Measurements from ENCODE around the gene ACP2.

Gene ACP2

DNA sequence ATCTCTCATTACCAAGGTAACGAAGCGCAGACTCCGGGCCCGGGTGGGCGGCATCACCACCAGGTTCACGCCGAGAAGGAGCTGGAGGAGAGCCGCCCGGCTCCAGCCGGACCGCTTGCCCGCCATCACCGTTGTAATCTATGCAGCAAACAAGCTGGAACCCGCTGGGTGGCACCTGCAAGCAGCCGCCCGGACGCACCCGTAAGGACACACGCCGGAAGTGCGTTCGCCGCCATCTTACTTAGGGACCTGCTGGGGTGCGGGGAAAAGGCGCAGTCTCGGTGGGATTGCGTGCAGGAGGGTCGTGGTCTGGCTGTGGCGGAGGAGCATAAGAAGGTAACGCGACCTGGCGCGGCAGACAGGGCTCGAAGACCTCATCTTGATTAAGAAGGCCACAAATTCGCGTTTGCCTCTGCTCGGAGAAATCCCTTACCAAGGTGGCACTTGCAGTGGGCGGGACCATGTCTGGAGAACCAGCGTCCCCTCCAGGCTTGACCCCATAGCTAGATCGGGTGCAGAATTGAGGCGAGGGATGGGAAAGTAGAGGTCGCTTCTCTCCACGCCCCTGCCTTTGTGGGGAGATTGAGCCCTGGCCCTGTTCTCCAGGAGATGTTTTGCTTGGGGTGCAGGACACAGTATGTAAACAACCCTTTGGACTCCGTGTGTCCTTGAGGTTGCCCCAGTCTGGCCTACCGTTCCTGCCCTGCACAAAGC is at the start of gene ACP2 (continued):
- TF ChIP-seq, protein P1, sequence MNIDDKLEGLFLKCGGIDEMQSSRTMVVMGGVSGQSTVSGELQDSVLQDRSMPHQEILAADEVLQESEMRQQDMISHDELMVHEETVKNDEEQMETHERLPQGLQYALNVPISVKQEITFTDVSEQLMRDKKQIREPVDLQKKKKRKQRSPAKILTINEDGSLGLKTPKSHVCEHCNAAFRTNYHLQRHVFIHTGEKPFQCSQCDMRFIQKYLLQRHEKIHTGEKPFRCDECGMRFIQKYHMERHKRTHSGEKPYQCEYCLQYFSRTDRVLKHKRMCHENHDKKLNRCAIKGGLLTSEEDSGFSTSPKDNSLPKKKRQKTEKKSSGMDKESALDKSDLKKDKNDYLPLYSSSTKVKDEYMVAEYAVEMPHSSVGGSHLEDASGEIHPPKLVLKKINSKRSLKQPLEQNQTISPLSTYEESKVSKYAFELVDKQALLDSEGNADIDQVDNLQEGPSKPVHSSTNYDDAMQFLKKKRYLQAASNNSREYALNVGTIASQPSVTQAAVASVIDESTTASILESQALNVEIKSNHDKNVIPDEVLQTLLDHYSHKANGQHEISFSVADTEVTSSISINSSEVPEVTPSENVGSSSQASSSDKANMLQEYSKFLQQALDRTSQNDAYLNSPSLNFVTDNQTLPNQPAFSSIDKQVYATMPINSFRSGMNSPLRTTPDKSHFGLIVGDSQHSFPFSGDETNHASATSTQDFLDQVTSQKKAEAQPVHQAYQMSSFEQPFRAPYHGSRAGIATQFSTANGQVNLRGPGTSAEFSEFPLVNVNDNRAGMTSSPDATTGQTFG (tag by site-specific recombination; IDR thresholded peaks at IDR 0.05; ENCODE audit: borderline replicate concordance) = peak; percentile 50; the same call in 1 of the 2 replicates
- TF ChIP-seq ZNF843 (tag by site-specific recombination; IDR thresholded peaks at IDR 0.05) (peak; percentile 79), ZFHX2 (tag by site-specific recombination; conservative IDR thresholded peaks at IDR 0.05) (peak; percentile 80), ZNF266 (tag by site-specific recombination; IDR thresholded peaks at IDR 0.05; ENCODE audit: low read depth) (no peak), ZNF549 (tag by site-specific recombination; IDR thresholded peaks at IDR 0.05) (no peak), ZBTB8A (tag by site-specific recombination; IDR thresholded peaks at IDR 0.05) (peak; percentile 48), ZNF664 (tag by site-specific recombination; IDR thresholded peaks at IDR 0.05) (no peak), ZFP69B (tag by site-specific recombination; IDR thresholded peaks at IDR 0.05) (peak; percentile 78; the same call in 1 of the 2 replicates), ZNF623 (tag by site-specific recombination; IDR thresholded peaks at IDR 0.05) (no peak), ZNF747 (tag by site-specific recombination; IDR thresholded peaks at IDR 0.05) (no peak), ZXDB (tag by site-specific recombination; IDR thresholded peaks at IDR 0.05) (peak; percentile 92), SCRT2 (tag by site-specific recombination; IDR thresholded peaks at IDR 0.05) (peak; percentile 87), ZIC2 (tag by site-specific recombination; IDR thresholded peaks at IDR 0.05) (peak; percentile 55), BCL11A (tag by site-specific recombination; IDR thresholded peaks at IDR 0.05; ENCODE audit: low read depth) (no peak), OVOL3 (tag by site-specific recombination; IDR thresholded peaks at IDR 0.05) (peak; percentile 21; the same call in 1 of the 2 replicates), GLI4 (tag by site-specific recombination; IDR thresholded peaks at IDR 0.05) (0 out of 2 replicates have a peak, but pooled peaks have one; percentile 89), ZNF335 (tag by site-specific recombination; conservative IDR thresholded peaks at IDR 0.05) (peak; percentile 84), ZNF157 (tag by site-specific recombination; IDR thresholded peaks at IDR 0.05) (no peak), ZBTB17 (tag by site-specific recombination; IDR thresholded peaks at IDR 0.05) (peak; percentile 96), ZNF146 (tag by site-specific recombination; IDR thresholded peaks at IDR 0.05) (peak; percentile 18; the same call in 1 of the 2 replicates), YY2 (tag by site-specific recombination; IDR thresholded peaks at IDR 0.05) (peak; percentile 99), KLF7 (tag by site-specific recombination; IDR thresholded peaks at IDR 0.05; ENCODE audit: borderline replicate concordance) (peak; percentile 89)
- TF ChIP-seq, protein P2, sequence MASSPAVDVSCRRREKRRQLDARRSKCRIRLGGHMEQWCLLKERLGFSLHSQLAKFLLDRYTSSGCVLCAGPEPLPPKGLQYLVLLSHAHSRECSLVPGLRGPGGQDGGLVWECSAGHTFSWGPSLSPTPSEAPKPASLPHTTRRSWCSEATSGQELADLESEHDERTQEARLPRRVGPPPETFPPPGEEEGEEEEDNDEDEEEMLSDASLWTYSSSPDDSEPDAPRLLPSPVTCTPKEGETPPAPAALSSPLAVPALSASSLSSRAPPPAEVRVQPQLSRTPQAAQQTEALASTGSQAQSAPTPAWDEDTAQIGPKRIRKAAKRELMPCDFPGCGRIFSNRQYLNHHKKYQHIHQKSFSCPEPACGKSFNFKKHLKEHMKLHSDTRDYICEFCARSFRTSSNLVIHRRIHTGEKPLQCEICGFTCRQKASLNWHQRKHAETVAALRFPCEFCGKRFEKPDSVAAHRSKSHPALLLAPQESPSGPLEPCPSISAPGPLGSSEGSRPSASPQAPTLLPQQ (tag by site-specific recombination; IDR thresholded peaks at IDR 0.05) = peak; percentile 82
- TF ChIP-seq, protein P3, sequence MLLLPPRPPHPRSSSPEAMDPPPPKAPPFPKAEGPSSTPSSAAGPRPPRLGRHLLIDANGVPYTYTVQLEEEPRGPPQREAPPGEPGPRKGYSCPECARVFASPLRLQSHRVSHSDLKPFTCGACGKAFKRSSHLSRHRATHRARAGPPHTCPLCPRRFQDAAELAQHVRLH (tag by site-specific recombination; IDR thresholded peaks at IDR 0.05) = peak; percentile 82; the same call in 1 of the 2 replicates
- TF ChIP-seq, protein P4, sequence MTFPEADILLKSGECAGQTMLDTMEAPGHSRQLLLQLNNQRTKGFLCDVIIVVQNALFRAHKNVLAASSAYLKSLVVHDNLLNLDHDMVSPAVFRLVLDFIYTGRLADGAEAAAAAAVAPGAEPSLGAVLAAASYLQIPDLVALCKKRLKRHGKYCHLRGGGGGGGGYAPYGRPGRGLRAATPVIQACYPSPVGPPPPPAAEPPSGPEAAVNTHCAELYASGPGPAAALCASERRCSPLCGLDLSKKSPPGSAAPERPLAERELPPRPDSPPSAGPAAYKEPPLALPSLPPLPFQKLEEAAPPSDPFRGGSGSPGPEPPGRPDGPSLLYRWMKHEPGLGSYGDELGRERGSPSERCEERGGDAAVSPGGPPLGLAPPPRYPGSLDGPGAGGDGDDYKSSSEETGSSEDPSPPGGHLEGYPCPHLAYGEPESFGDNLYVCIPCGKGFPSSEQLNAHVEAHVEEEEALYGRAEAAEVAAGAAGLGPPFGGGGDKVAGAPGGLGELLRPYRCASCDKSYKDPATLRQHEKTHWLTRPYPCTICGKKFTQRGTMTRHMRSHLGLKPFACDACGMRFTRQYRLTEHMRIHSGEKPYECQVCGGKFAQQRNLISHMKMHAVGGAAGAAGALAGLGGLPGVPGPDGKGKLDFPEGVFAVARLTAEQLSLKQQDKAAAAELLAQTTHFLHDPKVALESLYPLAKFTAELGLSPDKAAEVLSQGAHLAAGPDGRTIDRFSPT (tag by site-specific recombination; IDR thresholded peaks at IDR 0.05) = peak; percentile 84
- TF ChIP-seq, protein P5, sequence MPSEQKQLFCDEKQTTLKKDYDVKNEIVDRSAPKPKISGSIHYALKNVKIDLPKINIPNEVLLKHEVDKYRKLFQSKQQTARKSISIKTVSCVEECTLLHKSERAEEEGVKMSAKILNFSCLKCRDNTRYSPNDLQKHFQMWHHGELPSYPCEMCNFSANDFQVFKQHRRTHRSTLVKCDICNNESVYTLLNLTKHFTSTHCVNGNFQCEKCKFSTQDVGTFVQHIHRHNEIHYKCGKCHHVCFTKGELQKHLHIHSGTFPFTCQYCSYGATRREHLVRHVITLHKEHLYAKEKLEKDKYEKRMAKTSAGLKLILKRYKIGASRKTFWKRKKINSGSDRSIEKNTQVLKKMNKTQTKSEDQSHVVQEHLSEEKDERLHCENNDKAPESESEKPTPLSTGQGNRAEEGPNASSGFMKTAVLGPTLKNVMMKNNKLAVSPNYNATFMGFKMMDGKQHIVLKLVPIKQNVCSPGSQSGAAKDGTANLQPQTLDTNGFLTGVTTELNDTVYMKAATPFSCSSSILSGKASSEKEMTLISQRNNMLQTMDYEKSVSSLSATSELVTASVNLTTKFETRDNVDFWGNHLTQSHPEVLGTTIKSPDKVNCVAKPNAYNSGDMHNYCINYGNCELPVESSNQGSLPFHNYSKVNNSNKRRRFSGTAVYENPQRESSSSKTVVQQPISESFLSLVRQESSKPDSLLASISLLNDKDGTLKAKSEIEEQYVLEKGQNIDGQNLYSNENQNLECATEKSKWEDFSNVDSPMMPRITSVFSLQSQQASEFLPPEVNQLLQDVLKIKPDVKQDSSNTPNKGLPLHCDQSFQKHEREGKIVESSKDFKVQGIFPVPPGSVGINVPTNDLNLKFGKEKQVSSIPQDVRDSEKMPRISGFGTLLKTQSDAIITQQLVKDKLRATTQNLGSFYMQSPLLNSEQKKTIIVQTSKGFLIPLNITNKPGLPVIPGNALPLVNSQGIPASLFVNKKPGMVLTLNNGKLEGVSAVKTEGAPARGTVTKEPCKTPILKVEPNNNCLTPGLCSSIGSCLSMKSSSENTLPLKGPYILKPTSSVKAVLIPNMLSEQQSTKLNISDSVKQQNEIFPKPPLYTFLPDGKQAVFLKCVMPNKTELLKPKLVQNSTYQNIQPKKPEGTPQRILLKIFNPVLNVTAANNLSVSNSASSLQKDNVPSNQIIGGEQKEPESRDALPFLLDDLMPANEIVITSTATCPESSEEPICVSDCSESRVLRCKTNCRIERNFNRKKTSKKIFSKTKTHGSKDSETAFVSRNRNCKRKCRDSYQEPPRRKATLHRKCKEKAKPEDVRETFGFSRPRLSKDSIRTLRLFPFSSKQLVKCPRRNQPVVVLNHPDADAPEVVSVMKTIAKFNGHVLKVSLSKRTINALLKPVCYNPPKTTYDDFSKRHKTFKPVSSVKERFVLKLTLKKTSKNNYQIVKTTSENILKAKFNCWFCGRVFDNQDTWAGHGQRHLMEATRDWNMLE (tag by site-specific recombination; conservative IDR thresholded peaks at IDR 0.05; ENCODE audit: low read depth) = peak; percentile 48; the same call in 1 of the 2 replicates
- TF ChIP-seq, protein P6, sequence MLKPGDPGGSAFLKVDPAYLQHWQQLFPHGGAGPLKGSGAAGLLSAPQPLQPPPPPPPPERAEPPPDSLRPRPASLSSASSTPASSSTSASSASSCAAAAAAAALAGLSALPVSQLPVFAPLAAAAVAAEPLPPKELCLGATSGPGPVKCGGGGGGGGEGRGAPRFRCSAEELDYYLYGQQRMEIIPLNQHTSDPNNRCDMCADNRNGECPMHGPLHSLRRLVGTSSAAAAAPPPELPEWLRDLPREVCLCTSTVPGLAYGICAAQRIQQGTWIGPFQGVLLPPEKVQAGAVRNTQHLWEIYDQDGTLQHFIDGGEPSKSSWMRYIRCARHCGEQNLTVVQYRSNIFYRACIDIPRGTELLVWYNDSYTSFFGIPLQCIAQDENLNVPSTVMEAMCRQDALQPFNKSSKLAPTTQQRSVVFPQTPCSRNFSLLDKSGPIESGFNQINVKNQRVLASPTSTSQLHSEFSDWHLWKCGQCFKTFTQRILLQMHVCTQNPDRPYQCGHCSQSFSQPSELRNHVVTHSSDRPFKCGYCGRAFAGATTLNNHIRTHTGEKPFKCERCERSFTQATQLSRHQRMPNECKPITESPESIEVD (tag by site-specific recombination; IDR thresholded peaks at IDR 0.05) = no peak
